DMS114 treated with DMSO at 0.1 percent for 48 hours (cell line): ENCODE data around the gene PTGS2.
"Not testable (repeated sequence)": the region's sequence is repeated elsewhere in the genome, so short reads cannot be mapped to it uniquely, and the experiment has no call there.

Source experiments
- DNase-seq: peaks from one replicate; lab custom pipeline; 2025; ENCODE audit not compliant: unreplicated experiment; lab: John Stamatoyannopoulos, UW

The PTGS2 gene

GRCh38 chr1:186670297-186671135, 9.7 kb downstream of the PTGS2 start:
- no peak for DNase-seq

DNA sequence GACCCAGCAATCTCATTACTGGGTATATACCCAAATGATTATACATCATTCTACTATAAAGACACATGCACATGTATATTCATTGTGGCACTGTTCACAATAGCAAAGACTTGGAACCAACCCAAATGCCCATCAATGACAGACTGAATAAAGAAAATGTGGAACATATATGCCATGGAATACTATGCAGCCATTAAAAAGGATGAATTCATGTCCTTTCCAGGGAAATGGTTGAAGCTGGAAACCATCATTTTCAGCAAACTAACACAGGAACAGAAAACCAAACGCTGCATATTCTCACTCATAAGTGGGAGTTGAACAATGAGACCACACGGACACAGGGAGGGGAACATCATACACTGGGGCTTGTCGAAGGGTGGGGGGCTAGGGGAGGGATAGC, 10.4 kb downstream of the PTGS2 start:
- not testable (repeated sequence) for DNase-seq

DNA sequence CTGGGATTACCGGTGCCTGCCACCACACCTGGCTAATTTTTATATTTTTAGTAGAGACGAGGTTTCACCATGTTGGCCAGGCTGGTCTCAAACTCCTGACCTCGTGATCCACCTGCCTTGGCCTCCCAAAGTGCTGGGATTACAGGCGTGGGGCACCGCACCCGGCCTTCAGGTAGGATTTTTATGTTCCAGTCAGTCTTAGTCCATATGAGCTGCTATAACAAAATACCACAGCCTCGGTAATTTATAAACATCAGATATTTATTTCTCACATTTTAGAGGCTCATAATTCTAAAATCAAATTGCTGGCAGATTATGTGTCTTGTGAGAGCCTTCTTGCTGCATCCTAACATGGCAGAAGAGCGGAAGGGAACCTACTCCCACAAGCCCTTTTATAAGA, 16.0 kb downstream of the PTGS2 start:
- DNase-seq = not testable (repeated sequence)

DNA sequence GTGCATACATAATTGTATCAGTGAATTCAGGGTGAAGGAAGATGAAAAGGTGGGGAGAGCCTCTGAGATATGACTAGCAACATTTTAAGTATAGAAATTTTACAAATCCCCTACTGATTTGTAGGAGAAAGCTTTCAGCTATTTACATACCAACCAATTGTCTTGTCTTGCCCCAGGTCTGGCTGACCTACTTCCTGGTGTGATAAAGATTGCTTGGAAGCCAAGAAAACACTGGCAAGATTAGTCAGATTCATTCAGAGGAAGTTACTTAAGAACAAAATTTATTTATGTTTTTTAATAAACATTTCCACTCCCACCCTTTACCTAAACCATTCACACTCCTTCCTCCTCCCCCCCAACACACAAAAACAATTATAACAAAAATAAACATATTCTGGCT, 17.5 kb downstream of the PTGS2 start:
- DNase-seq = no peak

GRCh38 chr1:186659890-186660341, 20.3 kb downstream of the PTGS2 start:
- DNase-seq = no peak

DNA sequence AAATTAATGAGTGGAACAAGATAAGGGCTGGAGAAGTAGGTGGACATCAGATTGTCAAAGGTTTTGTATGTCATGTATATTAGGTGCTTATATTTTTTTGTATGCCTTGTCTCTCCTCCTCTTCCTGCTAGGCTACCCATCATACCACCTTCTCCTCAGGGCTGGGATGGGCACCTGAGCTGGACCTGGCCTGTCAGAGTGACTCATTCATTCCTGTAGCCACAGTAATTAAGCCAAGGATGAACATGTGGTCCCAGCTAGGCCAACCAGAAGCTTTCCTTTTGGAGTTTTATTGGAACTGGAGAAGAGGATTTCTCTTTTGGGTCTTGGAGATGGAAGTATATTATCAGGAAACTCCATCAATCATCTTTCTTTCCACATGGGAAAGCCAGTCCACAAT, 21.2 kb downstream of the PTGS2 start:
- no peak for DNase-seq

- no peak for DNase-seq
Measured at GRCh38 chr1:186657481-186657880, 22.7 kb downstream of the PTGS2 start.

GRCh38 chr1:186655876-186656275, 24.3 kb downstream of the PTGS2 start:
- DNase-seq = no peak

GRCh38 chr1:186654741-186655140, 25.5 kb downstream of the PTGS2 start:
- no peak for DNase-seq

- no peak for DNase-seq
Measured at GRCh38 chr1:186653312-186653711, 26.9 kb downstream of the PTGS2 start.

DNA sequence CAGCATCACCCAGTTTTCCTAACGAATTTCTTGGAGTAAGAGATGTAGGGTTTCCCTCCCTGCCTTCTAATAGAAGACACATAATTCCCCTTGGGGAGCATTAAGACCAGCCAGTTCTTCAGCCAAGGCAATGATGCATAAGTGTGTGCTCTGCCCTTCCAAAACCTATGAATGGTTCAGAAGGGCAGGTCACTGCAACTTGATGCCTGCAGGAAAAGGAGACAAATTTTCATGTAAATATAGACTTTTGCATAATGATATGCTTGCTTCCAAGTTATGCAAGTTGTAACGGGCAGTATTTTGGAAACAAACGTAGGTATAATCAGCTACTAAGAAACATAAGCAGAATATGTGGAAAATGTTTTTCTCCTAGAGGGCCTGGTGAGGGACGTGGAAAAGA, 31.6 kb downstream of the PTGS2 start:
- no peak for DNase-seq

GRCh38 chr1:186647985-186648384, 32.2 kb downstream of the PTGS2 start:
- not testable (repeated sequence) for DNase-seq

DNA sequence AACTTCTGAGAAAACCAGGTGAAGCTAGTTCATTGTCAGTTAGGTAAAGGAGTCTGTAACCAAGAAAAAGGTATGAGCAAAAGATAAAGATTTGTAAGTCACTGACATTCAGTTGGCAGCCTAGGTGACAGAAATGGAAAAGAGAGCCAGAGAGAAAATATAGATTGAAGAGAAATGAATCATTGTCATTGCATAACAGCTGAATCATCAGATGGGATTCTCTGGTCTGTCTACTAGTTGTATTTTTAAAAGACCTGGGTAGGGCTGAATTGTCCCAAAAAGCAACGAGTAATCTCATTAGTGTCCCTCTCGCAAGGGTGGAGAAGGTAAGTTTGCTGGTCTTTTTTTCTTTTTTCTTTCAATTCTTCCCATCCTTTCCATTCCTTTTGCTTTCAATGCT, 36.6 kb downstream of the PTGS2 start:
- no peak for DNase-seq

- not testable (repeated sequence) for DNase-seq
Measured at GRCh38 chr1:186637567-186637966, 42.7 kb downstream of the PTGS2 start.

GRCh38 chr1:186636786-186637185, 43.4 kb downstream of the PTGS2 start:
- no peak for DNase-seq

GRCh38 chr1:186634511-186634910, 45.7 kb downstream of the PTGS2 start:
- DNase-seq = no peak

DNA sequence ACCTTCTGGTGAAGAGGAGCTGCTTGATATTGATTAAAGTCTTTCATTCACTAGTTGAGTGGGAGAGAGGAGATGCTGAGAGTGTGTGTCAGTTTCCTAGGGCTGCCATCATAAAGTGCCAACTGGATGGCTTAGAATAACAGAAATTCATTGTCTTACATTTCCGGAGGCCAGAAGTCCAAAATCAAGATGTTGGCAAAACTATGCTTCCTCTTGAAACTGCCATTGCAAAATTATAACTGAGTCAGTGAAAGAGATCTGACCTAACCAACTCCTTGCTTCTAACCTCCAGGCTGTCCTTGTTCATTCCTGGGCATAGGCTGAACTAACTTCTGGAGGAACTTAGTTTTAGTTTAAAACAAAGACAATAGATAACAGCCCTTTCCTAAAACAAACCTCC, 47.1 kb downstream of the PTGS2 start:
- no peak for DNase-seq

- no peak for DNase-seq
Measured at GRCh38 chr1:186629341-186629740, 50.9 kb downstream of the PTGS2 start.

GRCh38 chr1:186628910-186629309, 51.3 kb downstream of the PTGS2 start:
- DNase-seq = no peak

DNA sequence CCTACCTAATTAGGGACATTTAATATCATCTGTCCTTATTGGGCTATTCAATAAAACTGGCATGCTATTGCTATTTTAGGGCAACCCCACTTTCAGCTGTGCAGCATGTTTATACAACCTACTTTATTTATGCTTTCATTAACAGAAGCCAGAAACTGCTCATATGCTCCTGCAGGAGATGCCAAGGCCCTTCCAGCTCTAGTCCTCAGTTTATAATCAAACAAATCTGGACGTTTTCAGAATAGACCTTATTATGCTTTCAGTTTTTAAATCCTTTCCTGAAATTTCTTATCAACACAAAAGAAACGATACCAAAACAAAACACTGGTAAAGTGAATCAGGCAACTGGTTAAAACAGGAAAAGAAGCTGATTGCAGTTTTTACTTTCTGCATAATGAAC, 53.2 kb downstream of the PTGS2 start:
- DNase-seq = no peak

DNA sequence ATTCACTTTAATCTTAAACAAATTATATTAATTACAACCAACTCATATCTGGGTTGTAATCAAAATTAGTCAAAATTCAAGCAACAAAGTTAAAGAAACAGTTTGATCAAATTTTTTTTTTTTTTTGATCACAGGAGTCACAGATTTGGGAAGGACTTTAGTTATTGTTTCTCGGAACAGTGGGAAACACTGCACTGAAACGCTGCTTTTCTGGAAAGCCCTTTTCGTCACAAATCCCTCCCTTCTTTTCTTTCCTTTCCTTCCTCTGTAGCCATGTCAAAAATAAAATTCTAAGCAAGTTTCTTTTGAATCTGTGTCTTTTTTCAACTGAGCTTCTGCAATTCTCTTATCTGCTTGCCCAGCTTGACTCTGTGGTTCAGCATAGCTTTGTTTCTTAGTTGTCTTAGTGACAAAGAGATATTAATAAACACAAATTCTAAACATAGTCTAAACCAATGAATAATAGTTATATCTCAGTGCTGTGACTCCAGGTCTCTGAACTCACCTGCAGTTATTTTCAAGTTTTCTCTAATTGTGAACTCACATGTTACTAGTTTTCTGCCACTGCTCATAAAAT, 53.8 kb downstream of the PTGS2 start:
- DNase-seq = no peak

DNA sequence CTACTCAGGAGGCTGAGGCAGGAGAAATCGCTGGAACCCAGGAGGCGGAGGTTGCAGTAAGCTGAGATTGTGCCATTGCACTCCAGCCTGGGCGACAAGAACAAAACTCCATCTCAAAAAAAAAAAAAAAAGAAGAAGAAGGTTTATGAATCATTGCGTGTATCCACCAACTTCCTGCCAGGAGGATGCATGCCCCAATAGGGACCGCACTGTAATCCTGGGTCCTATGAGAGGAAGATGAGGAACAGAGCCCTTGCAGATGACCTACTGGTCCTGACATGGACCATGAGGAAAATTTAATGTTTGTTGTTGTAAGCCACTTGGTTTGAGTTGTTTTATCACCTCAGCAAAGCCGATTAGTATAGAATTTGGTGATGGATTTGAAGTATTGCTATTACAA, 56.7 kb downstream of the PTGS2 start:
- no peak for DNase-seq
